ENCODE measurements around the gene SCAF1.

DNA sequence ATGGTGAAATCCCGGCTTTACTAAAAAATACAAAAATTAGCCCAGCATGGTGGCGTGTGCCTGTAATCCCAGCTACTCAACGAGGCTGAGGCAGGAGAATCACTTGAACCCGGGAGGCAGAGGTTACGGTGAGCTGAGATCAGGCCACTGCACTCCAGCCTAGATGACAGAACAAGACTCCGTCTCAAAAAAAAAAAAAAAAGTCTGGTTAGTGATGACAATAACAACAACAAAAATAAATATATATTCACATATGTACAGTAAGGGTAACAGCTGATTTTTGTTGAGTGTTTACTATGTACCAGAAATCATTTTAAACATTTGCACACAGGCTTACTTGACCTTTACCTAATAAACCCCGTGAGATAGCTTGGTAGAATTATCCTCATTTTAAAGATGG, 25.1 kb upstream of the SCAF1 start:
- TF ChIP-seq CTCF (IDR thresholded peaks at IDR 0.05; ENCODE audit: low read length) = no peak
- no peak for TF ChIP-seq EZH2 (IDR thresholded peaks at IDR 0.05; ENCODE audit: borderline replicate concordance, low read length)
